ENCODE results near the gene CPLX1. TPM values are rescaled to one million over a fixed set of nuclear protein-coding genes. Genes with fewer than 3 reads are reported as not detected.
"Not testable (repeated sequence)": the region's sequence is repeated elsewhere in the genome, so short reads cannot be mapped to it uniquely, and the experiment has no call there.

CPLX1 gene
- total RNA-seq, 2 donors from 2014 or later = 1.3 to 1.9 TPM

GRCh38 chr4:764405-765169 is 61.3 kb downstream of the CPLX1 start:
- Mint-ChIP-seq H3K27ac (no peak overlapping the region), H3K27me3 (ENCODE audit: low read depth) (no peaks in the 10 kb centered on the region), H3K36me3 (ENCODE audit: insufficient read depth in 2 of 2) (peaks cover 2 to 31% of the 10 kb centered on the region in 2 donors), H3K9me3 (no peaks in the 10 kb centered on the region), H3K4me1 (ENCODE audit: low read depth) (peaks cover 13% of the 10 kb centered on the region), H3K4me3 (no peak overlapping the region)
- ATAC-seq (replicated peaks in 1 of 2) = no peak
- DNase-seq = no peak

GRCh38 chr4:763922-764321 is 62.0 kb downstream of the CPLX1 start:
- DNase-seq (no peak), ATAC-seq (replicated peaks in 1 of 2) (no peak)
- H3K36me3 Mint-ChIP-seq (ENCODE audit: insufficient read depth in 2 of 2) = peaks cover 2 to 31% of the 10 kb centered on the region in 2 donors
- peaks cover 13% of the 10 kb centered on the region for H3K4me1 Mint-ChIP-seq (ENCODE audit: low read depth)
- no peaks in the 10 kb centered on the region for H3K27me3 Mint-ChIP-seq (ENCODE audit: low read depth)
- H3K27ac Mint-ChIP-seq = no peak overlapping the region
- H3K9me3 Mint-ChIP-seq = no peaks in the 10 kb centered on the region
- H3K4me3 Mint-ChIP-seq = no peak overlapping the region

- DNase-seq (no peak), ATAC-seq (replicated peaks in 1 of 2) (peak in 1 of 2 donors; percentile 10)
- H3K9me3 Mint-ChIP-seq = no peaks in the 10 kb centered on the region
- H3K27me3 Mint-ChIP-seq (ENCODE audit: low read depth) = no peaks in the 10 kb centered on the region
- no peak overlapping the region for H3K27ac Mint-ChIP-seq
- no peak overlapping the region for H3K4me3 Mint-ChIP-seq
- peaks cover 2 to 31% of the 10 kb centered on the region in 2 donors for H3K36me3 Mint-ChIP-seq (ENCODE audit: insufficient read depth in 2 of 2)
- peaks cover 13% of the 10 kb centered on the region for H3K4me1 Mint-ChIP-seq (ENCODE audit: low read depth)
Measured at GRCh38 chr4:763191-763810, 62.6 kb downstream of the CPLX1 start.

GRCh38 chr4:762211-763190 is 63.4 kb downstream of the CPLX1 start:
- DNase-seq (no peak), ATAC-seq (replicated peaks in 1 of 2) (peak in 1 of 2 donors; percentile 48)
- H3K9me3 Mint-ChIP-seq = no peaks in the 10 kb centered on the region
- peaks cover 2 to 30% of the 10 kb centered on the region in 2 donors for H3K36me3 Mint-ChIP-seq (ENCODE audit: insufficient read depth in 2 of 2)
- no peaks in the 10 kb centered on the region for H3K27me3 Mint-ChIP-seq (ENCODE audit: low read depth)
- no peak overlapping the region for H3K27ac Mint-ChIP-seq
- peaks cover 13% of the 10 kb centered on the region for H3K4me1 Mint-ChIP-seq (ENCODE audit: low read depth)
- no peak overlapping the region for H3K4me3 Mint-ChIP-seq

GRCh38 chr4:761739-762138 is 64.2 kb downstream of the CPLX1 start:
- H3K36me3 Mint-ChIP-seq (ENCODE audit: insufficient read depth in 2 of 2) = peaks cover 2 to 25% of the 10 kb centered on the region in 2 donors
- DNase-seq = no peak
- no peak for ATAC-seq (replicated peaks in 1 of 2)
- peaks cover 13% of the 10 kb centered on the region for H3K4me1 Mint-ChIP-seq (ENCODE audit: low read depth)
- no peaks in the 10 kb centered on the region for H3K9me3 Mint-ChIP-seq
- no peak overlapping the region for H3K4me3 Mint-ChIP-seq
- no peaks in the 10 kb centered on the region for H3K27me3 Mint-ChIP-seq (ENCODE audit: low read depth)
- no peak overlapping the region for H3K27ac Mint-ChIP-seq

GRCh38 chr4:761086-761485 is 64.8 kb downstream of the CPLX1 start:
- no peak for ATAC-seq (replicated peaks in 1 of 2)
- Mint-ChIP-seq H3K9me3 (no peaks in the 10 kb centered on the region), H3K27me3 (ENCODE audit: low read depth) (no peaks in the 10 kb centered on the region), H3K27ac (no peak overlapping the region), H3K4me1 (ENCODE audit: low read depth) (peaks cover 9% of the 10 kb centered on the region), H3K36me3 (ENCODE audit: insufficient read depth in 2 of 2) (peaks cover 2 to 23% of the 10 kb centered on the region in 2 donors), H3K4me3 (no peak overlapping the region)
- DNase-seq = no peak

GRCh38 chr4:760616-761015 is 65.3 kb downstream of the CPLX1 start:
- ATAC-seq (replicated peaks in 1 of 2) (no peak), DNase-seq (no peak)
- Mint-ChIP-seq H3K36me3 (ENCODE audit: insufficient read depth in 2 of 2) (peaks cover 2 to 23% of the 10 kb centered on the region in 2 donors), H3K9me3 (no peaks in the 10 kb centered on the region), H3K4me3 (no peak overlapping the region), H3K4me1 (ENCODE audit: low read depth) (peaks cover 6% of the 10 kb centered on the region), H3K27me3 (ENCODE audit: low read depth) (no peaks in the 10 kb centered on the region), H3K27ac (no peak overlapping the region)

GRCh38 chr4:759810-760209 is 66.1 kb downstream of the CPLX1 start:
- not testable (repeated sequence) for H3K27ac Mint-ChIP-seq; H3K9me3 Mint-ChIP-seq; H3K27me3 Mint-ChIP-seq (ENCODE audit: low read depth); H3K4me1 Mint-ChIP-seq (ENCODE audit: low read depth); H3K4me3 Mint-ChIP-seq; DNase-seq; ATAC-seq (replicated peaks in 1 of 2)
- peaks cover 2 to 23% of the 10 kb centered on the region in 2 donors for H3K36me3 Mint-ChIP-seq (ENCODE audit: insufficient read depth in 2 of 2)

- Mint-ChIP-seq H3K27ac (no peak overlapping the region), H3K36me3 (ENCODE audit: insufficient read depth in 2 of 2) (peaks cover under 1 to 21% of the 10 kb centered on the region in 2 donors), H3K27me3 (ENCODE audit: low read depth) (no peaks in the 10 kb centered on the region), H3K4me3 (no peak overlapping the region), H3K4me1 (ENCODE audit: low read depth) (peaks cover 6% of the 10 kb centered on the region), H3K9me3 (no peaks in the 10 kb centered on the region)
- ATAC-seq (replicated peaks in 1 of 2) = no peak
- DNase-seq = no peak
Measured at GRCh38 chr4:757111-757510, 68.8 kb downstream of the CPLX1 start.

- no peak overlapping the region for H3K27ac Mint-ChIP-seq
- no peak overlapping the region for H3K4me3 Mint-ChIP-seq
- no peaks in the 10 kb centered on the region for H3K9me3 Mint-ChIP-seq
- DNase-seq (no peak), ATAC-seq (replicated peaks in 1 of 2) (peak; percentile 13 to 21)
- H3K4me1 Mint-ChIP-seq (ENCODE audit: low read depth) = no peaks in the 10 kb centered on the region
- H3K27me3 Mint-ChIP-seq (ENCODE audit: low read depth) = no peaks in the 10 kb centered on the region
- peaks cover 1 to 6% of the 10 kb centered on the region in 2 donors for H3K36me3 Mint-ChIP-seq (ENCODE audit: insufficient read depth in 2 of 2)
Measured at GRCh38 chr4:754221-755120, 71.5 kb downstream of the CPLX1 start.

GRCh38 chr4:753186-753585 is 72.7 kb downstream of the CPLX1 start:
- DNase-seq; H3K4me3 Mint-ChIP-seq; H3K27ac Mint-ChIP-seq; H3K27me3 Mint-ChIP-seq (ENCODE audit: low read depth); ATAC-seq (replicated peaks in 1 of 2); H3K4me1 Mint-ChIP-seq (ENCODE audit: low read depth); H3K9me3 Mint-ChIP-seq; H3K36me3 Mint-ChIP-seq (ENCODE audit: insufficient read depth in 2 of 2): not testable (repeated sequence)

- H3K27me3 Mint-ChIP-seq (ENCODE audit: low read depth) = no peaks in the 10 kb centered on the region
- no peak for DNase-seq
- no peaks in the 10 kb centered on the region for H3K4me1 Mint-ChIP-seq (ENCODE audit: low read depth)
- no peak overlapping the region for H3K27ac Mint-ChIP-seq
- no peak overlapping the region for H3K4me3 Mint-ChIP-seq
- no peaks in the 10 kb centered on the region for H3K9me3 Mint-ChIP-seq
- ATAC-seq (replicated peaks in 1 of 2) = no peak
- peaks cover 4 to 13% of the 10 kb centered on the region in 2 donors for H3K36me3 Mint-ChIP-seq (ENCODE audit: insufficient read depth in 2 of 2)
Measured at GRCh38 chr4:752196-752861, 73.6 kb downstream of the CPLX1 start.

All from activated T-cell treated with anti-CD3 and anti-CD28 coated beads, Interleukin-2, amount 50 U/mL, for 72 hours (primary cell).